ENCODE measurements around the gene ZMYM3.
"Not testable (repeated sequence)": the region's sequence is repeated elsewhere in the genome, so short reads cannot be mapped to it uniquely, and the experiment has no call there.

Gene ZMYM3

DNA sequence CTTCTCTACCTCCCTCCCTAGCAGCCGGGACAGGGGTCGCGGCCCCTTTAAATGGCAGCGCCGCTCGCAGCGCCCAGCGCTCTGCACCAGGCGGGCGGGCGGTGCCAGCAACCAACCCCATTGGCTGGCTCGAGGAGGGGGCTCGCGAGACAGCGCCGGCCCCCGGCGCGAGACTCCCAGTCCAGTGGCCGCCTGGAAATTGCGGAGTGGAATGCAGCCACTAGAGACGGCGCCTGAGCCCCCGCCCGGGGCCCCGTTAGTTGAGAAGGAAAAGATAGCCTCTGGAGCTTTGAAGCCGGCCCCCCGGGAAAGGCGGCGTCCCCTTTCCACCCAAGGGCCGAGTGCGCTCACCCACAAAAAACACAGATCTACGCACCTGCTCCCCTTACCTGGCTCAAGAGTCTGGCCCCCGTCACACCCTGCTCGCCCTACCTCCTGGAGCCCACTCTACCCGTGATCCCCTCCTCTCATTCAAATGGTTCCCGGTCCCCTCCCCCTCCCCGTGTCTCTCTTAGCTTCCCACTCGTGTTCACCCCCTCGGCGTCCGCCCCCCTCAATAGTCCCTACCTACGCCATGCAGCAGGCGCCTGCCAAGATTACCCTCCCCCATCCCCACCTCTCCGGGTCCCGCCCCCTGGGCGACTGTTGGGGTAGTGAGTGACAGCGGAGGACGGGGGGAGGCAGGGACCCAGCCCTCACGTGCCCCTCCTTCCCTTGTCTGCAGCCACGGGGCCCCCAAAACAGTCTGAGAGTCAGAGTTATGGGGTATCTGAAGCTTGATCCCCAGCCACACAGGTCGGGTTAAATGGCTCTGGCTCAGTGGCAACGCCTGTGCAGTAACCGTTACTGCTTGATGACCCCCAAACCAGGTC is at the start of gene ZMYM3:
Gene ZMYM3, minus strand, starts transcription at position 49 of the 872 bp plus-strand sequence. CDS start 885 bp downstream, outside the sequence.
- DNase-seq (ENCODE audit: low read depth in 2 of 2), result peak; percentile 64 to 71

DNA sequence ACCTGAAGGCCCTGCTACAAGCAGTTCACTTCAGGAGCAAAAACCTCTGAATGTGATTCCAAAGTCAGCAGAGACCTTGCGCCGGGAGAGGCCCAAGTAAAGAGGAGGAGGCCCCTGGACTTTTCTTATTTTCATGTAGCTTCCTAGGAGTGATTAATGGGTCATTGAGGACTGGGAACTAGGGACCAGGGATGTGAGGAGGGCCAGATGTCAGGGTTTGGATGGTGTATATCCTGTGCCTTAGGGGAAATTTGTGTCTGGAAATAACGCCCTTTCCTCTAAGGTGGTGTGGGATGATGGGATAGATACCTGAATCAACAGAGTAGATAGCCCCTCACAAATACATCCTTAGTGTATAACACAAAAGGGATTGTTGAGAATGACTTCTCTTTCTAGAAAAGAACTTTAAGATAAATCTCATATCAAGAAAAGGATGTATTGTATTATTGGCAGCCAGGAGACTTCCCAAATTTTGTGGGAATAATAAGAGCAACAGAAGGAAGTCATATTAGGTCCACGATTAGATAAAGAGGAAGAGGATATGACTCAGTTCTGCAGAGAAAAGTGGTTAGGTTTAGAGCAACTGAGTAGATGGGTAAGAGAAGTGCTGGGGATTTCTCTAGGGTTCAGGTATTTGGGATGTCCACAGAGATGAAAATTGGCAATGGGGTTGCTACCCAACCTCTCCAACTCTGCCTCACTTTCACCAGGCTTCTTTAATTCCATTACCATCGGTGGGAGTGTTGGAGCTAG is 48.7 kb upstream of the ZMYM3 start:
- no peak for DNase-seq (ENCODE audit: low read depth in 2 of 2)

DNA sequence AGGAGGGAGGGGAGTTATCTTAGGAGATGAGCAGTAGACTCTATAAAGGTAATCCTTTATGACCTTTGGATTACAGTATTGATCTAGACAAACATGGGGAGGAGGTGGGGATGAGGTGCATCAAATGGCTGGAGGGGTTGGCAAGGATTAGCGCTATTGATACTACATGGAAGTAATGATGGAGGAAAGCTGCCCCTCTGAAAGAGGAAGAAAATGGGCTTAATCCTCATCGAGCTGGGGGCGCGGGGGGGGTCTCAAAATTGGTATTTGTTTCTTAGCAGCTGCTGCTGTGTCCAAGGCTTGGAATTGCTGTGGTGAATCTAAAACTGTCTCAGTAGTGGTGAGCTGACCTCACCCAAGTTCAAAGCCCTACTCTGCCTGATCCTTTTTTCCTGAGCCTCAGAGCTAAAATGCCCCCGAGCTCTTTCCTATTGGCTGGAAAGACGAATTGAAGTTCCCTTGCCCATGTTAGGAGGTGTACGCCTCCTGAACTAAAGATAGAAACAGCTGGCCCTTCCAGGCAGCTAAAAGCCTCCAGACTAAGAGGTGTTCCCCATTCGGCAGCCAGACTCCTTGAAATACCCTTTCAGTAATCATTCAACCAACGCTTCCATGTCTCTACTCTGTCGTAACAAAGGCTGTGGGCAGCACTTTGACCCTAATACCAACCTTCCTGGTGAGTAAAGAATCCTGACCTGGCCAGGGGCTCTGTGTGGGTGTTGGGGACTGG is 47.4 kb upstream of the ZMYM3 start, which contains the start of gene ITGB1BP2:
Gene ITGB1BP2, plus strand, starts transcription at position 556 of the 730 bp plus-strand sequence. Its CDS starts 57 bp downstream, at position 613.
- no peak for DNase-seq (ENCODE audit: low read depth in 2 of 2)

DNA sequence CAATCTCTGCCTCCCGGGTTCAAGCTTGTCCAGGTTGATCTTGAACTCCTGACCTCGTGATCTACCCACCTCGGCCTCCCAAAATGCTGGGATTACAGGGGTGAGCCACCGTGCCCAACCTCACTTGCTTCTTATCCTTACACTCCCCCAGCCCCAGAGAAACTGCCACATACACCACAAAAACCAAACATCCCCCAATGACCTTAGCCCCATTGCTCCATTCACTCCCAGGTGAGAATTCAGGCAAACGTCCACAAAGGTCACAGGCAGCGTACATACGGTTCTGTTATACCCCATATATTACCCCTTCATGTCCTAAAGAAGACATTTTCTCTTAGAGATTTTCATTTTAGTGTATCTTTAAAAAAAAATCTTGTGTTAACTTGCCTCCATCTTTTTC is 46.6 kb upstream of the ZMYM3 start:
- not testable (repeated sequence) for DNase-seq (ENCODE audit: low read depth in 2 of 2)

DNA sequence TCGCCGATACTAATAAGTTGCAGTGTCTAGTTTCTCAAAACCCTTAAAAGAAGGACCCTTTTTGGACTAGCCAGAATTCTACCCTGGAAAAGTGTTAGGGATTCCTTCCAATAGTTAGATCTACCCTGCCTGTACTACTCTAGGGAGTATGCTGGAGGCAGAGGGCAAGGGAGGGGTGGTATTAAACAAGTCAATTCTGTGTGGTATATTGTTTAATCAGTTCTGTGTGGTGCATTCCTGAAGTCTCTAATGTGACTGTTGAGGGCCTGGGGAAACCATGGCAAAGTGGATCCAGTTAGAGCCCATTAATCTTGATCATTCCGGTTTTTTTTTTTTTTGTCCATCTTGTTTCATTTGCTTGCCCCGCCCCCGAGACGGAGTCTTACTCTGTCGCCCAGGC is 46.1 kb upstream of the ZMYM3 start:
- DNase-seq (ENCODE audit: low read depth in 2 of 2), result not testable (repeated sequence)

DNA sequence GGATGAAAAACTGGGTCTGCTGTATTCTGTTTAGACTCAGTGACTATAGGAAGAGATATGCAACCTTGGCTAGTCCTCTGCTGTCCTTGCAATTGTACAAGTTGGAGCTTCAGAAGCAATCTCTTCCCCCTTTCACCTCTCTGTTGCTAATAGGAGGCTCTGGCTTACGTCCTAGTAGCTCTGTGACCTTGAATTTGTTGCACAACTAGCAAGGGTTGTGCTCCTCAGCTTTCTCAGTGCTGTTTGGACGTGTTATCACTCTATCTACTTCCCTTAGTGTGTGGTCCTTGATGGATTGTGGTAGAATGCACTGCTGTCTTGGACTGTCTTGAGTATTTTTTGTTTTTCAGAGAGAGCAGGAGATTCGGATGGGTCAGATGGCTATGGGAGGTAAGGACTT is 44.2 kb upstream of the ZMYM3 start:
- DNase-seq (ENCODE audit: low read depth in 2 of 2), result no peak

DNA sequence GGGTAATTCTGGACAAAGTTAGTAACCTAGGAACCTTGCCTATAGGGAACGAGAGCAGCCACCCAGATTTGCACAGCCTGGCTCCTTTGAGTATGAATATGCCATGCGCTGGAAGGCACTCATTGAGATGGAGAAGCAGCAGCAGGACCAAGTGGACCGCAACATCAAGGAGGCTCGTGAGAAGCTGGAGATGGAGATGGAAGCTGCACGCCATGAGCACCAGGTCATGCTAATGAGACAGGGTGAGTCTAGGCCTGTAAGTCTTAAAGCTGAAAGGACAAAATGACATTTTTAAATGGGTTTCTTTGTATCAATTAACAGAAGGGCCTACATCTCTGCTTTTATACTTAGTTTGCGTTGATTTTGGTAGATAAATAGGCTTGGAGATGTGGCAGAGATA is 42.9 kb upstream of the ZMYM3 start:
- no peak for DNase-seq (ENCODE audit: low read depth in 2 of 2)

DNA sequence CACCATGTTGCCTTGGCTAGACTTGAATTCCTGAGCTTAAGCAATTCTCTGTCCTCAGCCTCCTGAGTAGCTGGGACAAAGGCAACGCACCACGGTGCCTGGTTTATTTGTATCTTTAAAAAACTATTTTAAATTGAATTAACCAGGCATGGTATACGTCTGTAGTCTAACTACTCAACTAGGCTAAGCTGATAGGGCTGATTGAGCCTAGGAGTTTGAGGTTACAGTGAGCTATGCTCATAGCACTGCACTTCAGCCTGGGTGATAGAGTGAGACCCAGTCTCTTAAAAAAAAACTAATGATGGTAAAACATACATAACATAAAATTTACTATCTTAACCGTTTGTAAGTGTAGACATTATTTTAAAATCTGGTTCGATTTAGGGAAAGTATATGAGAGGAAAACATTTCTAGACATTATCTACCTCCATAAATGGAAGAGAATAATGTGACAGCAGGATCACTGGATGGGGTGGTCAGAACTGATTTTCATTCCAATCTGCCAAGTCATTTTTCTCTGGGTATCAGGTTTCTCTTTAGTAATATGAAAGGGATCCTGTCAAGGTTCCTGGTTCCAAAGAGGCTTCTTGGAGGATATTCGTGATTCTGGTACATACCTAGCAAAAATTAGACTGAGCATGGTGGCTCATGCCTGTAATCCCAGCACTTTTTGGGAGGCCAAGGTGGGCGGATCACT is 38.9 kb upstream of the ZMYM3 start:
- no peak for DNase-seq (ENCODE audit: low read depth in 2 of 2)

DNA sequence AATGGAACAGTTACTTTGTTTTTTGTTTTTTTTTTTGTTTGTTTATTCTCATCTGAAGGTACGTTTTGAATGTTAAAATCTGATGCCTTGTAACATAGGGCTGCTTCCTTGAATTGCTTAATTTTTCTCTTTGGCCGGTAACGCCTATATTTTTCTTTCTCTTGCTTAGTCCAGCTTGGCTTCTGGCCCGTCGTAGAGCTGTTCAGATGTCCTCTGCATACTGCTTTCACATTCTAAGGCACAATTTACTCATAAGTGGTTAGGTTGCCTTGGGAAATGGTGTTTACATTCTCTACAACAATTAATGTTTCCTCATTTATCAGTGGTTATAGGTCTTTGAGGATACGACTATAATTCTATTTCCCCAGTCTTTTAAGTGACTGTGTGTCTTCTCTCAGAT is 37.4 kb upstream of the ZMYM3 start:
- no peak for DNase-seq (ENCODE audit: low read depth in 2 of 2)

DNA sequence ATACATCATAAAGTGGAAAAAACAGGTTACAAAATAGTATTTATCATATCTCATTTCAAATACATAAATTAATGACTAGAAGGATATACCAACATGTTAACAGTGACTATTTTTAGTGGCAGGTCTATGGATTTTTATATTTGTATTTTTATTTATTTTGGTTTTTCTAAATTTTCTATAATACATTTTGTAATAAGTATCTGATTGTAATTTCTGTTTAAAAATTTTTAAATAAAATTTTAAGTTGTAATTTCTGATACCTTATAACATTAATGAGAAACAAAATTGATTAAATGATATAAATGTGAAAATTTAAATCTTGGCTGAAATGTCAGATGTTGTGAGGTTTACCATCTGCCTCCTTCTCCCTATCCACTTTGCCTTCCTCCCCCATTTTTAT is 32.0 kb upstream of the ZMYM3 start:
- no peak for DNase-seq (ENCODE audit: low read depth in 2 of 2)

DNA sequence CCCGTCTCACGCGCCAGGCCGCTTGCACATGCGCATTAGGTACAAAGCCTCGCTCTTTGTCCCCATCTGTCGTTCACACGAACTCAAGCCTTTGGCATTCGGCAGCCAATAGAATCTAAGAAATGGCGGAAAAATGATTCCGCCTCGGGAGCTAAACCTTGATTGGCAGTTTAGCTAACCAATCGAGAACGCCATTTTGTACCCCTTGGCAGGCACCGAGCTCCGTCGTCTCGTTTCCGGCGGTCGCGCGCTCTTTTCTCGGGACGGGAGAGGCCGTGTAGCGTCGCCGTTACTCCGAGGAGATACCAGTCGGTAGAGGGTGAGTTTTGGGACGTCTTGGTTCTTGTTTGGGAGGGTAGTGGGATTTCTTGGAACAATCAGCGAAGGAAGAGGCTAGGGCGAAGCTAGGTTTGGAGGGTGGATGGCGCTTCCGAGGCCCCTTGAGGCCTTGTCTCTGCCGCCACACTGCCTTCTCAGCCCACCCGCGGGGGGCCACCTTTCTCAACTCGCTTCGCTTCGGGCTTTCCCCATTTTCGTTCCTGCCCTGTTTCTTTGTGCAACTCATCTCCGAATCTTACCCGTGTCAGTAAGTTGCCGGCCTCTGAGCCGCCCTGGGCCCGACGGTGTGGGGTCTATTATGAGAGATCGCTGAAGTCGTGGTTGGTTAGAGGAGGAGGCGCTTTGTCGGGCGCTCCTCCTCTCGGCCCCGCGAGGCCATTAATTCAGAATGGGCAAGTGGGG is 29.6 kb upstream of the ZMYM3 start, which contains the start of gene NONO:
Gene NONO, plus strand, starts transcription at position 233 of the 741 bp plus-strand sequence. CDS start 7,003 bp downstream, outside the sequence.
- DNase-seq (ENCODE audit: low read depth in 2 of 2), result peak; percentile 61 to 65

DNA sequence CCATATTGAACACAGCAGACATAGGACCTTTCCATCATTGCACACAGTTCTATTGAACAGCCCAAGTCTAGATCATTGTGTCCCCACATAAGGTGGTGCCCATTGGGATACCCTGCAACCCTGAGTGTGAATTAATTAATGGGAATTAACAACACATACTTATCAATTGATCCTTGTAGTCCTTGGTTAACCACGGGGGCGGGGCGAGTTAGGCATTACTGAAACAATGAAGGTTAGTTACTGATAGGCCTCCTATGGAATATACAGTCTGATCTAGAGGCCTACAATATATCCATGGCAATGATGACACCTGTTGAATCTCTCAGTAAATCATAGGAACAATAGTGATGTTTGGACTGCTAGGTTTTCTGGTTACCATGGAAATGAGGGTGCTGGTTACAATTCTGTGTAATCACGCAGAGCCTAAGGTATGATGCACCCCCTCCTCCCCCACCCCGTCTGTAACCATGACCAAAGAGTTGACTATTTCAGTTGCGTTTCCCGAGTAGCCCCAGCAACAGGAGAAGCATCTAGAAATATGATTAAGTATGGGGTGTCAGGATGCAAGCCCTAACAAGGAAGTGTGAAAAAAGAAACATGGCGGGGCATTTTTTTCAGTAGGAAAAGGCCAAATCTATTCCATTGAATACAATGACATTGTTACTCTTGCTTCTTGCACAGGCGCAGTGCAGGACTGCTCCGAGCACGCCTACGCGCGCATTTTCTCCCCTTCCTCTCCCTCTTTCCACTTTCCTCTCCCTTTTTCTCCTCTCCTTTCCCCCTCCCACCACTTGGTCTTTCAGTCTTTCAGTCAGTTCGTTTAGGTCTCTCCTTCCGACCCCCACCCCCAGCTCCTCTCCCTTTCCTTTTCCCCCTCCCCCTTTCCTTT is 28.8 kb upstream of the ZMYM3 start:
- DNase-seq (ENCODE audit: low read depth in 2 of 2), result peak in 1 of 2 donors; percentile 40

DNA sequence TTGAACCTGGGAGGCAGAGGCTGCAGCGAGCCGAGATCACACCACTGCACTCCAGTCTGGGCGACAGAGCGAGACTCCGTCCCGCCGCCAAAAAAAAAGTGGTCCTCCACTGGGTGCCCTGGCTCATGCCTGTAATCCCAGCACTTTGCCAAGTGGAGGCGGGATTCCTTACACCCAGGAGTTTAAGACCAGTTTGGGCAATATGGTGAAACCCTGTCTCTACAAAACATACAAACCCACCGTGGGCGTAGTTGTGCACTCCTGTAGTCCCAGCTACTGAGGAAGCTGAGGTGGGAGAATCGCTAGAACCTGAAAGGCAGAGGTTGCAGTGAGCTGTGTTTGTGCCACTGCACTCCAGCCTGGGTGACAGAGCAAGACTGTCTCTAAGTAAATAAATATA is 27.4 kb upstream of the ZMYM3 start:
- not testable (repeated sequence) for DNase-seq (ENCODE audit: low read depth in 2 of 2)

DNA sequence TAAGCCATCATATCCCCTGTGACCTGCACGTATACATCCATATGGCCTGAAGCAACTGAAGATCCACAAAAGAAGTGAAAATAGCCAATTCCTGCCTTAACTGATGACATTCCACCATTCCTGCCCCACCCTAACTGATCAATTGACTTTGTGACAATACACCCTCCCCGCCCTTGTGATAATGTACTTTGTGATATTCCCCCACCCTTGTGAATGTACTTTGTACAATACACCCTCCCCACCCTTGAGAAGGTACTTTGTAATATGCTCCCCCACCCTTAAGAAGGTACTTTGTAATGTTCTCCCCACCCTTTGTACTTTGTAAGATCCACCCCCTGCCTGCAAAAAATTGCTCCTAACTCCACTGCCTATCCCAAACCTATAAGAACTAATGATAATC is 18.4 kb upstream of the ZMYM3 start:
- DNase-seq (ENCODE audit: low read depth in 2 of 2), result not testable (repeated sequence)

DNA sequence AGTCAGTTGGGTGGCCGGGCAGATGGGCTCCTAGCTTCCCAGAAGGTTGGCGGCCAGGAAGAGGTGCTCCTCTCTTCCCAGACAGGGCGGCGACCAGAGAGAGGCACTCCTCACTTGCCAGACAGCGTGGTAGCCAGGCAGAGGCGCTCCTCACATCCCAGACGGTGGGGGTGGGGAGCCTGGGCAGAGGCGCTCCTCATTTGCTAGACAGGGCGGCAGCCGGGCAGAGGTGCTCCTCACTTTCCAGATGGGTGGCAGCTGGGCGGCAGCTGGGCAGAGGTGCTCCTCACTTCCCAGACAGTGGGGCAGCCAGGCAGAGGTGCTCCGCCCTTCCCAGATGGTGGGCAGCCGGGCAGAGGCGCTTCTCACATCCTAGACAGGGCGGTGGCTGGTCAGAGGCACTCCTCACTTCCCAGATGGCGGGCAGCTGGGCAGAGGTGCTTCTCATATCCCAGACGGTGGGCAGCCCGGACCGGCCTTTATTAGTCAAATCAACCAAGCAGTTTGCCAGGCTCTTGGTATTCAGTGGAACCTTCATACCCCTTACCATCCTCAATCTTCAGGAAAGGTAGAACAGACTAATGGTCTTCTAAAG is 16.0 kb upstream of the ZMYM3 start:
- DNase-seq (ENCODE audit: low read depth in 2 of 2), result no peak

DNA sequence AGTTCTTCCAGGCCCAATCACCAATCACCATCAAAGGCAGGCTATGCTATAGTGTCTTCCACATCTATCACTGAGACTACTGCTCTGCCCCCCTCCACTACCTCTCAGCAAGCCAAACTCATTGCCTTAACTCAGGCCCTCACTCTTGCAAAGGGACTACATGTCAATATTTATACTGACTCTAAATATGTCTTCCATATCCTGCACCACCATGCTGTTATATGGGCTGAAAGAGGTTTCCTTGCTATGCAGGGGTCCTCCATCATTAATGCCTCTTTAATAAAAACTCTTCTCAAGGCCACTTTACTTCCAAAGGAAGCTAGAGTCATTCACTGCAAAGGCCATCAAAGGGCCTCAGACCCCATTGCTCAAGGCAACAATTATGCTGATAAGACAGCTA is 14.7 kb upstream of the ZMYM3 start:
- DNase-seq (ENCODE audit: low read depth in 2 of 2), result not testable (repeated sequence)

DNA sequence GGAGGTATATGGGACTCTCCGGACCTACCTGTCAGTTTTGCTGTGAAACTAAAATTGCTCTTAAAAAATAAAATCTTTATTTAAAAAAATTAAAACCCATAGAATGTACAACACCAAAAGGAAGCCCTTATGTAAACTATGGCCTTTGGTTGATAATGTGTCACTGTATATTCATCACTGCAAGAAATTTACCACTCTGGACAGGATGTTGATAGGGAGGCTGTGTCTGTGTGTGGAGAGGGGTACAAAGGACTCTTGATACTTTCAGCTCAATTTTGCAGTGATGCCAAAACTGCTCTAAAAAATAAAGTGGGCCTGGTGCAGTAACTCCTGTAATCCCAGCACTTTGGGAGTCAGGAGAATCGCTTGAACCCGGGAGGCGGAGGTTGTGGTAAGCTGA is 2.9 kb upstream of the ZMYM3 start:
- no peak for DNase-seq (ENCODE audit: low read depth in 2 of 2)

DNA sequence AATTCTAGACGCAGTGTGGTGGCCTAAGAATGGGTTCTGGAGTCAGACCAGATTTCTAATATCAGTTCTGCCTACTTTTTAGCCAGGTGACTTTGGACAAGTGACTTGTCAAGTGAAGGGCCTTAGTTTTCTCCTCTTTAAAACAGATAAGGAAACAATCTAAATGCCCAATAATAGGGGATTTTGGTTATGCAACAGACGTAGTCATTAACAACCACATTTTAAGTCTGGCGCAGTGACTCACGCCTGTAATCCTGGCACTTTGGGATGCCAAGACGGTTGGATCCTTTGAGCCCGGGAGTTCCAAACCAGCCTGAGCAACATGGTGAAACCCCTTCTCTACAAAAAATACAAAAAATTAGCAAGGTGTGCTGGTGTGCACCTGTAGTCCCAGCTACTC is 2.1 kb upstream of the ZMYM3 start:
- no peak for DNase-seq (ENCODE audit: low read depth in 2 of 2)

Data from stimulated activated CD8-positive, alpha-beta memory T cell treated with anti-CD3 and anti-CD28 coated beads, Interleukin-2, amount 100 ng/mL, for 48 hours (primary cell).